GM12891 (cell line): ENCODE results near the gene MYH15.

Experiments
- PAX5 ChIP-seq: IDR thresholded peaks from 2 replicates; pipeline ENCODE4 v1.6.1; 2011; ENCODE audit warnings: low read length, moderate library complexity, mild to moderate bottlenecking; ENCODE audit not compliant: insufficient read depth, severe bottlenecking
- POLR2A ChIP-seq: IDR thresholded peaks from 2 replicates; pipeline ENCODE4 v1.6.1; 2011; ENCODE audit warnings: low read depth, low read length, control low read depth
- POLR2AphosphoS5 ChIP-seq: IDR thresholded peaks from 2 replicates; pipeline ENCODE4 v1.6.1; 2011; ENCODE audit warnings: low read depth, low read length, control low read depth
- POU2F2 ChIP-seq: IDR thresholded peaks from 2 replicates; pipeline ENCODE4 v1.6.1; 2011; ENCODE audit warnings: low read depth, mild to moderate bottlenecking, control low read depth, low read length, moderate library complexity
- SPI1 ChIP-seq: IDR thresholded peaks from 2 replicates; pipeline ENCODE4 v1.6.1; 2011; ENCODE audit warnings: low read depth, low read length, control low read depth
- TAF1 ChIP-seq: IDR thresholded peaks from 2 replicates; pipeline ENCODE4 v1.6.1; 2011; ENCODE audit warnings: low read depth, low read length, control low read depth

DNA sequence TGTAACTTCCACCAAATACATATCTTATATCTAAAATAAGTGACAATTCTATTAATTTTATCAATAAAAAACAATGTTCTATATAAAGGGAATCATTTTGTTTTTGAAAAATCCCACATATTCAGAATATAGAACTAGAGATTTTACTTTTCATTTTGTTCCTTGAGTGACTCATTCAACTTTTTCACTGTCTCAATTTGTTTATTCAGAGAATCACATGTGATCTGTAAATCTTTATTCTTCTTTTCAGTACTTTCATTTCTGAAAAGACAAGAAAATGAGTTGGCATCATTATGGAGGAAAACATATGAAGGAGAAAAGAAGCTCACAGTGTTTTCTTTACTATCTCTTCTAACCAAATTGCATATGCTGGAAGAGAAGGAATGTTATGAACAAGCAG is 43.8 kb upstream of the MYH15 start:
- TF ChIP-seq TAF1 (no peak), POLR2A (no peak), POU2F2 (no peak), POLR2AphosphoS5 (no peak), SPI1 (no peak), PAX5 (no peak)
